D341Med (cell line): Measurements from ENCODE around the gene DCAF6.
"Not testable (repeated sequence)": the region's sequence is repeated elsewhere in the genome, so short reads cannot be mapped to it uniquely, and the experiment has no call there.

ENCODE experiments used
- DNase-seq: peaks from one replicate; pipeline ENCODE4 v3.0.0; 2012; ENCODE audit warnings: low spot score

Gene DCAF6

GRCh38 chr1:167936068-167936929 lies at the start of gene DCAF6:
Gene DCAF6 (plus strand): TSS chr1:167936683. CDS start chr1:167936912, 229 bp downstream.
- DNase-seq = peak; percentile 99

- DNase-seq = not testable (repeated sequence)
These were observed 49.3 kb upstream of the DCAF6 start for GRCh38 chr1:167887187-167887586.

GRCh38 chr1:167890400-167890799 lies 46.1 kb upstream of the DCAF6 start:
- no peak for DNase-seq

GRCh38 chr1:167893798-167894197 lies 42.7 kb upstream of the DCAF6 start:
- no peak for DNase-seq

- no peak for DNase-seq
These were observed 37.8 kb upstream of the DCAF6 start for GRCh38 chr1:167898578-167899222.

- no peak for DNase-seq
These were observed 37.2 kb upstream of the DCAF6 start for GRCh38 chr1:167899253-167899681.

GRCh38 chr1:167900907-167901306 lies 35.6 kb upstream of the DCAF6 start:
- DNase-seq = no peak

- DNase-seq = no peak
These were observed 31.8 kb upstream of the DCAF6 start for GRCh38 chr1:167904652-167905130.

- no peak for DNase-seq
These were observed 31.3 kb upstream of the DCAF6 start for GRCh38 chr1:167905182-167905581.

GRCh38 chr1:167905671-167906070 lies 30.8 kb upstream of the DCAF6 start:
- DNase-seq = no peak

GRCh38 chr1:167909691-167910180 lies 26.7 kb upstream of the DCAF6 start:
- DNase-seq = no peak

- DNase-seq = no peak
These were observed 26.0 kb upstream of the DCAF6 start for GRCh38 chr1:167910530-167910929.

GRCh38 chr1:167911413-167911812 lies 25.1 kb upstream of the DCAF6 start:
- no peak for DNase-seq

GRCh38 chr1:167912294-167912693 lies 24.2 kb upstream of the DCAF6 start:
- no peak for DNase-seq

GRCh38 chr1:167913895-167914496 lies 22.5 kb upstream of the DCAF6 start, which contains the start of gene ADCY10:
Gene ADCY10 (minus strand): TSS chr1:167914134. CDS start chr1:167905140, 8,994 bp downstream.
- no peak for DNase-seq

- DNase-seq = no peak
These were observed 20.9 kb upstream of the DCAF6 start for GRCh38 chr1:167915569-167915968.

- no peak for DNase-seq
These were observed 19.5 kb upstream of the DCAF6 start for GRCh38 chr1:167916766-167917511.

GRCh38 chr1:167922023-167922422 lies 14.5 kb upstream of the DCAF6 start:
- DNase-seq = no peak

- DNase-seq = no peak
These were observed 13.8 kb upstream of the DCAF6 start for GRCh38 chr1:167922611-167923074.

GRCh38 chr1:167923324-167924056 lies 13.0 kb upstream of the DCAF6 start:
- no peak for DNase-seq

GRCh38 chr1:167924102-167924501 lies 12.4 kb upstream of the DCAF6 start:
- DNase-seq = no peak
